Stimulated activated CD4-positive, alpha-beta T cell treated with anti-CD3 and anti-CD28 coated beads, TNF-alpha, amount 100 ng/mL, for 1 hour (primary cell): ENCODE data around the gene ITGB5.
A peak's percentile ranks its signal among the peaks of the same experiment; 100 is the strongest.

Experiments used
- DNase-seq, 3 donors: peaks; one replicate each; pipeline ENCODE4 v3.0.0-alpha.2; 2020; ENCODE audit warnings: low read depth in 3 of 3, low spot score in 1 of 3

Gene ITGB5

DNA sequence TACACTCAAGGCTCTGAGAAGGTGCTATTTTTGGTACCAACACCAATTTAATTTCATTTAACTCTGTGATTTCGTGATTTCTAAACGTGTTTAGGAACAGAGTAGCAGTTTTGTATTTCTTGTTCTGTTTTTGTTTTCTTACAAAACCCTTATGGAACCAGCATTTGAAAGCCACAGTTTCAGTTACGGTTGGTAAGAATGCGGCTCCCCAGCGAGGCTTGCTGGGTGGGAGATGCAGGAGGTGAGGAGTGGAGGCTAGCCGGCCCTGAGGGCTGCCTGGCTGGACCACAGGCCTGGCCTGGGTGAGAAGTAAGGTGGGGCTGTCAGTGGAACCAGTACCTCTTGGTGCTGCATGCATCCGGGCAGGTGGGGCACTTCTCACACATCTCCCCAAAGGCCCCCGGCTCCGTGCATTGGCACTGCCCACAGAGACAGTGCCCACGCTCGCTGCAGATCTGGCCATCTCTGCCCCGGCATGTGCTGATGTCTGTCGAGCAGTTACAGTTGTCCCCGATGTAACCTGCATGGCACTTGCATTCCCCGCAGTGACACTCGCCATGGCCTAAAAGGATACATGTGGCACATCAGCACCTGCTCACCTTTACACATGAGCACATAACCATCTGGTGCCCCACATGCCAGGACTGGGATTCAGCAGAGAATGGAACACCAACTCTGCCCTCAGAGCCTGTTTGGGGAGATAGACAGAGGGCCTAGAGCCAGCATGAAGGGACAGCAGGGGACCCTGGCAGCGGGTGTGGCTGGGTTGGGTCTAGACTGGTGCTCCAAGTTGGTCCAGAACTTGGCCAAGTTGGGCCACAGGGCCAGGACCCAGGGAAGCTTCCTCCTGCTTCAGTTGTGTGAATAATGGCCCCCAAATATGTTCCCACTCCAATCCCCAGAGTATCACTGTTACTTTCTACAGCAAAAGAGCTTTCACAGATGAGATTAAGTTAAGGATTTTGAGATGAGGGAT is 113.5 kb downstream of the ITGB5 start:
- no peak for DNase-seq

- DNase-seq, result no peak
Measured at GRCh38 chr3:124772081-124772831, 114.9 kb downstream of the ITGB5 start.

DNA sequence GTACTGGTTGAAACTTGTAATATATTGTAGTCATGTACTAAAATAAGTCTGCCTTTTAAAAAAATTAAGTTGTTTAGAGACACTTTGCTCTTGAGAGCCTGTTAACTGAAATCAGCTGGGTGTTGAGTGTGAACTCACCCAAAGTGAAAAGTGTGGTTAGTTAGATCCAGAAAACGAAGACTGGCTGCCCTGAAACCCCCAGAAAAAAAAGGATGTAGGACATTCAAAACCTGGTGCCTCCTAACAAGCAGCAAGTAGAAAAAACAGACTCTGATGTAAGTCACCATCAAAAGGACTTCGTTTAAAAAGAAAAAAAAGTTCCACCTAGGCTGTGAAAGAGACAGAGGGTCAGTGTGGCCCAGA is 116.1 kb downstream of the ITGB5 start:
- no peak for DNase-seq

GRCh38 chr3:124770336-124771082 is 116.7 kb downstream of the ITGB5 start:
- DNase-seq, result no peak

- DNase-seq, result no peak
Measured at GRCh38 chr3:124769462-124769861, 117.7 kb downstream of the ITGB5 start.

DNA sequence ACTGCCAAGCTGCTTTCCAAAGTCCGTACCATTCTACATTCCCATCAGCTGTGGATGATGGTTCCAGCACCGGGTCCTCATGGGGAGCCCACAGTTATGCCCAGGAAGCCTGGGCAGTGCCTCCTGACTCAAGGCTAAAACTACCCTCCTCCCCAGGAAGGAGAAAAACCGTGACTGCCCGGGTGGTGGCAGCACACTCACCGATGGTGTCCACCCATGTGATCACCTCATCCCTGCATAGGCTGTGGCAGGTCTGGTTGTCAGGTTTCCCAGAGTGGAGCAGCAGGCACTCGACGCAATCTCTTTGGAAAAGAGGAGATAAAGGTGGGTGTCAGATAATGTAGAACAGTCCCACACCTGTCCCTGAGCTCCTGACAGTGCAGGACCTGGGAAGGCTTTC is 118.4 kb downstream of the ITGB5 start:
- no peak for DNase-seq

DNA sequence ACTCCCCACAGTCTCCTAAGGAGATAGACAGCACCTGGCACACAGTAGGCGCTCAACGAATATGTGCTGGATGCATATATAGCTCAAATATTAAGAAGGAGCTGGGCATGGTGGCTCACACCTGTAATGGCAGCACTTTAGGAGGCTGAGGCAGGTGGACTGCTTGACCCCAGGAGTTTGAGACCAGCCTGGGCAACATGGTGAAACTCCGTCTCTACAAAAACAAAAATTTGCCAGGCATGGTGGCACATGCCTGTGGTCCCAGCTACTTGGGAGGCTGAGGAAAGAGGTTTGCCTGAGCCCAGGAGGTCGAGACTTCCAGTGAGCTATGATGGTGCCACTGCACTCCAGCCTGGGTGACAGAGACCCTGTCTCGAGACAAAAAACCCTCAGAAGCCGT is 119.5 kb downstream of the ITGB5 start:
- DNase-seq, result no peak

DNA sequence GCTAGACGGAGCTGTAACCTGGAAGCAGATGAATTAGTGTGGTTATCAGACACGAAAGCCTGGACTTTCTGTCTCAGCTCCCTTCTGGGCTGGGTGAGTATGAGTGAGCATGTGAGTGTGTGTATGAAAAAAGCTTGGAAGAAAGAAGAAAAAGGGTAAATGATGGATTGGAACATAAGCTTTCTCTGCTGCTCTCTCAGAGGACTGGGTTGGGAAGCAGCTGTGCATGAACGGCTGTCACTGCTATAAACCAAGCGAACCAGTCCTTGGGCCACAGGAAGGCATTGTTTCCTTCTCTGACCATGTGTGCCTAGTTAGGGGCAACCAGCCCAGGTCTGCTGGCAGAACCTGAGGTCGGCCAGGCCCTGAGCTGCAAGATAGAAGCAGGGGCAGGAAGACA is 119.9 kb downstream of the ITGB5 start:
- no peak for DNase-seq

DNA sequence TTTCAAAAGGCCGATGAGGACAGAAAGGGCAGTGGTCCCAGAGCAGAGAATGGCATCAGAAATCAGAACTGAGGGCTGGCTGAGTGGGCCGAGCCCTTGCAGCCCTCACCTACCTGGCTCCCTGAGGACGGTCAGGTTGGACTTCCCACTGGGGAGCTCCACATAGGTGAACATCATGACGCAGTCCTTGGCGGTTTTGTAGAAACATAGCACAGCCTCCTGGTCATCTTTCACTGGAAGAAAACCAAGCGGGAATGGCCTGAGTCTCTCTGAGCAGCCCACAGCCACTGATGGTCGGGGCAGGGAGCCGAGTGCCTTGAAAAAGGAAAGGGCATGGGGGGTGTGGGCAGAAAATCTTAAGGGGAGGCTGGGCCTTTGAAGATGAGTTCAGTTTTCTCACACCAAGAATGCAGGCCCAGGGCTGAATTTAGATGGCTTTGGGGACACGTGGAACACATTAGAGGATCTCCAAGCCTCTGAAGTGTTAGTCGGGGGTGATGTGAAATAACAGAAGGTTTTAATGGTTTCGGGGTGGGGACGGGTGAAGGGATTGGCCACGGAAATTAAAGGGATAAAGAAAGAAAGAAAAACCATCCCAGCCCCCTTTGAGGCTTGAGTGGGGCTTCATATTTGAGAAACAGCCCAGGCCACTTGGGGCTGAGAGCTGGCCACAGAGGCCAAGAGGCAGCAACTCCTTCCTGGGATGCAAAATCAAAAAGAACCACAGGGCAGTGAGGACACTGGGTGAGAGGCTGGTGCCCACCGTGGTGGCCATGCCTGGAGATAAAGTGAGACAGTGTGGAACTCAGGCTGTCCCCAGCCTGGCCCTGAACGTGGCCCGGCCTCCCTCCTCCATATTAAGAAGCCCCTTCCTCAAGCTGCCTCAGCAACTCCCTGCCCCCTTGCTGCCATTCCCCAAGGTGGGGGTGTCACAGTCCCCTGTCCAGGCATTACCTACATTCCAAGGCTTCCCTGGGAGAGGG is 120.8 kb downstream of the ITGB5 start:
- no peak for DNase-seq

DNA sequence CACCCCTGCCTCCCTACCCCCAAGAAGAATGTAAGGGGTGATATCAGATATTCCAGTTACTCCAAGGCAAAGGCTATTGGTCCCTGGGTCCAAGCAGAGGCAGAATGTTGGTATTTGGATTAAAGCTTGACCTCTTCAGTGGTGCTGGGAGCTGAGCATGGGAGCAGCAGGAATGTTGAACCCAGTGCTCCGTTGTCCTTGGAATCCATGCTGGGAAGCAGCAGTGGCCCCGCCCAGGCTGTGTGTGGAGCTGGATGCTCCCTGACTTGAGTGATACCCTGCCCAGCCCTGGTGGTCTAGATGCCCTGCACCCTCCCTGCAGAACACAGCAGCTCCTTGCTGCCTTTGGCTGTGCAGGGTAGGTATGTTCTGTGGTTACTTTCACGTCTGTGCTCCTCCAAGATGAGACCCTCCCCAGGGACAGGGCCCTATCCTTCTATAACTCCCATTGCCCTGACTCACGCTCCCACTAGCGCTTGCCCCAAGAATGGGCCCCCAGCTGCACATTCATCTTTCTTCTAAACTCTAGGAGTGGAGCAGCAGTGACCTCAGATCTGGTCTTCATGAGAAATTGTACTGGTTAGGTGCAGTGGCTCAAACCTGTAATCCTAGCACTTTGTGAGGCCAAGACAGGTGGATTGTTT is 121.8 kb downstream of the ITGB5 start:
- DNase-seq, result no peak

DNA sequence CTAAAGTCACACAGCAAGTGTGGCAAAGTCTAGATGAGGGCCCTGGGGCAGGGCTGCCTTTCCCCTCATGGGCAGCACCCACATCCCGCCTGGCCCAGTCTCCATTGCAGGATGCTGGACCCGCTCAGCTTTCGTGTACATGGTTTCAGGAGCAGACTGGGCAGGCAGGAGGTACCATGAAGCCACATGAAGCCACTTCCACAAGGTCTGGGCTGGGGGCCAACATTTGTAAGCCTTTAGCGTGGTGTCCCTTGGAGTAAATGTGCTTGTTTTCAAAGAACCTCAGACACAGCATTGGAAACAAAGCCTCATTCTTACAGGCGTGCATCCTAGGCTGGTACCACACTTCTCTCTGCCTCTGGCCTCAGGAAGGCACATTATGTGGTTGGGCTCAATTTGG is 122.4 kb downstream of the ITGB5 start:
- no peak for DNase-seq

GRCh38 chr3:124763644-124764358 is 123.4 kb downstream of the ITGB5 start:
- DNase-seq, result no peak

- DNase-seq, result no peak
Measured at GRCh38 chr3:124763206-124763605, 124.0 kb downstream of the ITGB5 start.

DNA sequence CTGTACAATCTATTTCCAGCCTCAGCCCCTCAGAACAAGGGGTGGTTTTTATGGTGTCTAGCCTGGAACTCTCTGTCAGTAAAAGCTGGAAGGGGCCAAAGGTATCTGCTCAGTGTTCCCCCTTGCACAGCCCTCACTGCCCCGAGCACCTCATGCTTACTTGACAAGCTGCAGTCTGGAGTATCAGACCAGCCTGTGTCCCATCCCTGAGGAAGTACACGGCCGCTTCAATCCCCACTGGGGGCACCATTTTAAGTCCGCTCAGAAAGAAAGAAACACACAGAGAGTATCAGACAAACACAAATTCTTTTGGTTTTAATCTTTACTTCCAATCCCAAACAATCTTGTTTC is 124.5 kb downstream of the ITGB5 start:
- no peak for DNase-seq

DNA sequence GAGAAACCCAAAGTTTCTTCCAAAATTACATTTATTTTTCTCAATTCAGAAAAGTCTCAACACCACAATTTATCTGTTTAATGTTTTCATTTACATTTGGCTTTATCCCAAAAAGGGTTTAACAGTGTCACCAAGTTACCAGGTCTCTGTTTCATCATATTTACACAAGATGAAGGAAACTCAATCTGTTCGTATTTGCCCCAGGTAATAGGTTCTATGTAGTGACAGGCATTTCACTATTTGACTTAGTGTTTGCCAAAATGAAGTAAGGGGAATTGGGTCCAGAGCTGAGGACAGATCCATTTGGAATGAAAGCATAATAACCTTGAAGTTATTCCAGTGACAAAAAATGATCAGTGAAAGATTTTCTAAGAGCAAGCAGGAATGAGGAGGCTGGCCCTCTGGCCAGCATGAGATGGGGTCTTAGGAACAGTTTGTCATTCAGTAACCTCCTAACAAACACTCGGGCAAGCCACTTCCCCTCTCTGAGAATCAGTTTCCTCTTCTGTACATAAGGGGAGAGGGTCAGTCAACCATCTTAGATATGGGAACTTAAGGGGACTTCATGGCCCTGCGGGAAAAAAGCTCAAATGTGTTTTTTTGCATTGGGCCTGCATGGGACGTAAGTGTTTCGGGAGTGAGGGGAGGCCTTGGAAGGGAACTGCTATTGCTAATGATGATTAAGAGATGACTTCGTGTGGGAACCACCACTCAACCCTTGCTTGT is 125.1 kb downstream of the ITGB5 start:
- no peak for DNase-seq

DNA sequence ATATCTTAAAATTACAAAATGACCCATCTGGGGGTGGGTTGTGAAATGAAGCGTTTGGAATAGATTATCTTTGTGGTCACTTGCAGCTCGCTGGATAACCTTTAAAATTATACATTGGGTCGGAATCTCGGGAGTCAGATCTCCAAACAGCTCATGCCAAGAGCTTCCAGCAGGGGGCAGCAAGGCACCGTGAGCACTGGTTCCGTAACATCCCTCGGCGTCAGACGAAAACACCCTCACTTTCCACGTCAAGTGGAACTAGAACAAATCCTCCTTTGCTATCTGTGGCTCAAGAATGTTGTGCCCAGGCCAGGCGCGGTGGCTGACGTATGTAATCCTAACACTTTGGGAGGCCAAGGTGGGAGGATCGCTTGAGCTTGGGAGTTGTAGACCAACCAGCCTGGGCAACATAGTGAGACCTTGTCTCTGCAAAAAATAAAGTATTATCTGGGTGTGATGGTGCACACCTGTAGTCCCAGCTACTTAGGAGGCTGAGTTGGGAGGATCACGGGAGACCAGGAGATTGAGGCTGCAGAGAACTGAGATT is 125.8 kb downstream of the ITGB5 start:
- DNase-seq, result peak; percentile 43 to 68 (median 43)

DNA sequence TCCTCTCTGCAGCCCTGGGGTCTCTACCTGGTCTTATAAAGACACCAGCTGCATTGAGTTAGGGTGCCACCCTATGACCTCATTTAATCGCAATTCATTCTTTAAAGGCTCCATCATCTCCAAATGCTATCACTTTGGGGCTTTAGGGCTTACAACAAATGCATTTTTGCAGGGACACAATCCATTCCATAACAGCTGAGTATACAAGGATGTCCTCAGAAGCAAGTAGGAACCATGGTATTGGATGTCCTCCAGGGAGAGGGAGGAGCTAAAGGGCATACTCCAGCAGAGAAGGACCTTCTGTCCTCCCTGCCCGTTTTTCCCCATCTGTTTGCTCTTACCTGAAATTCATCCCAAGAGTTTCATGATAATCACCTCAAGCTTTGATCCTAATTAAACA is 126.6 kb downstream of the ITGB5 start:
- DNase-seq, result no peak

DNA sequence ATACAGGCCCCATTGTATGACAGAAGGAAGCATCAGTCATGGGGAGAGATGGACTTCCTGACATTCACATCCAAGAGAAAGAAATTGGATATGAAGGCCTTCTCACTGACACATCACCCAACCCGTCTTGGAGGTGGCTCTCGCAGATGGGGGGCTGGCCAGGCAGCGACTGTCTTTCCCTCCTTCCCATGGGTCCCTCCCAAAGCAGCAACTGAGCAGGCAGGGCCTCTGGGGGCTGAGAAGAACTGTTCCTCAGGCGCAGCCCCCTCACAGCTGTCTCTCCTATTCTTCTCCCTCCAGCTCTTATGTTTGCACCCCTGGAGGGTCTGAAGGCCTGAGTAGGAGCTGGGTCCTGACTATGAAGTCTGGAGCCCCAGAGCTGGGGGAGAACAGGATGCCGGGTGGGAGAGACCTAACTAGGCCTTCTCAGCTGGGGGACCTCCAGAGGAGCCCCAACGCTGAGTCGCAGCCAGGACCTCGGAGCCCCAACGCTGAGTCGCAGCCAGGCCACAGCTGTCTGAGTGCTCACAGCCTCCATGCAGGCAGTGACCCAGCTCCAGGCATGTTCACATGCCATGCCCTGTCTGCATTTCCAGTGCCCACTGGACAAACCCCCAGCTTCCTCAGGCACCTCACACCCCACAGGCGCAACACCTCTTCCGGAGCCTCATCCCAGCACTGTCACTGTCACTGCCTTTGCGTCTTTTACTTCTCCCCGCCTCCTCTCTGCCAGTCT is 127.3 kb downstream of the ITGB5 start:
- no peak for DNase-seq
